Forelimb muscle (tissue), 1 donor: ENCODE results near the gene RETSAT. TPM values are rescaled to one million over a fixed set of nuclear protein-coding genes. Genes with fewer than 3 reads are reported as not detected.

Experiments used
- DNase-seq: peaks from one replicate; pipeline ENCODE4 v3.0.0-alpha.2; 2013; ENCODE audit warnings: low read depth
- polyA plus RNA-seq: library from polyadenylated mRNA; unstranded; fragments of 120-200 nt; gene quantifications from one replicate; pipeline ENCODE4 v1.2.1, GENCODE V29; 2013; ENCODE audit not compliant: insufficient read length

RETSAT gene
- polyA plus RNA-seq, 1 donor = 12.6 TPM

DNA sequence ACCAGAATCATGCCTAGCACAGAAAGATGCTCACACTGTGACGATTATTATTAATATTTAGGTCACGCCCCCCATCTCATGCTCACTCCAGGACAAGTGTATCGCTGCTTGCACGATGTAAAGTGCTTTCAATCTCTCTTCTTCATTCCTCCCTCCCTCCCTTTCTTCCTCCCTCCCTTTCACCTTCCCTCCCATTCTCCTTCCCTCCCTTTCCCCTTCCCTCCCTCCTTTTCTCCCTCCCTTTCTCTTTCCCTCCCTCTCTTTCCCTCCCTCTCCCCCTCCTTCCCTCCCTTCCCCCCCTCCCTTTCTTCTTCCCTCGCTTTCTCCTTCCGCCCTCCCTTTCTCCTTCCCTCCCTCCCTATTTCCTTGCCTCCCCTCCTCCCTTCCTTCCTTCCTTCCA is 46.1 kb downstream of the RETSAT start:
- no peak for DNase-seq

DNA sequence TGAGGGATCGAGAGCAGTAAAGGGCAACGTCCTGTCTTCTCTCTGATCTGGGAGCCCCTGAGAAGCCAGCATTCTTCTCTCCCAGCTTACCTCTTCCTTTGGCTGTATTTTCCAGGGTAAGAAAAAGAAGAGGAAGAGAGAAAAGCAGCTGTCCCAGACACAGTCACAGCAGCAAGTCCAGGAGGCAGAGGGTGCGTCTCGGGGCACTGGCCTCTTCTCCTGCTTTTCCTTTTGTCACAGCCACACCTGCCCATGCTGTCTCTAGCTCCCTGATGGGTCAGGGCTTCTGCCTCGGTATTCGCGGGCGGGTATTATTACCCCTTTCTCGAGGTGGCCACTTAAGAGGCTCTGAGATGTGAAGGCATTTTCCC is 46.8 kb downstream of the RETSAT start:
- DNase-seq = no peak

DNA sequence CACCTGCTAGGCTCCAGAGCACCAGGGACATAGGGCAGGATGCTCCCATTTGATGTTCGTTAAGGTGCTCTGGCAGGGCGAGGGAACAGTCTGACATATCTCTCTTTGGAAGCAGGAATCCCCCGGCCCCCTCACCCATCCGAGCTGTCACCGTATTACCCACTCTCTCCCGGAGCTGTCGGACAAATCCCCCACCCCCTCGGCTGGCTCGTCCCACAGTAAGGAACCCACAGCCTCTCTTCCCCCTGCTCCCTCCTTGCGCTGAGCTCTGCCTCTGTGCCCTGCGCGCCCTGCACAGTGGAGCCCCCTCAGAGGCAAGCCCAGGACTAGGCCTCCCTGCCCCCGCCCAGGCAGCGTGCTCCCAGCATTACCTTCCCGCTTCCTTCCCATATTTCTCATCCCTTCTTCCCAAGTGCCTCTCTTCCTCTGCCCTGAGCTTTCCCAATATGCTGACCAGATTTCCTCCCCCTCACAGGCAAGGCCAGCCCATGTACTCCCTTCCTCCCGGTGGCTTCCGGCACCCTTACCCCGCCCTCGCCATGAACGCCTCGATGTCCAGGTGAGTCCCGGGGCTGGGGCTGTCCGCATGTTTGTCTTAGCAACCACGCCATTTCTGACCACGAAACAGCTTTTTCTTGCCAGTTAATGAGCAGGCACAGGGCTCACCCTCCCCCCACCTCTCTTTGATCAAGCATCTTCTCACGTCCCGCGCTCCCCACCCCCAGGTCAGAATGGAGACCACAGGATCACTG is 50.4 kb downstream of the RETSAT start:
- DNase-seq = no peak

DNA sequence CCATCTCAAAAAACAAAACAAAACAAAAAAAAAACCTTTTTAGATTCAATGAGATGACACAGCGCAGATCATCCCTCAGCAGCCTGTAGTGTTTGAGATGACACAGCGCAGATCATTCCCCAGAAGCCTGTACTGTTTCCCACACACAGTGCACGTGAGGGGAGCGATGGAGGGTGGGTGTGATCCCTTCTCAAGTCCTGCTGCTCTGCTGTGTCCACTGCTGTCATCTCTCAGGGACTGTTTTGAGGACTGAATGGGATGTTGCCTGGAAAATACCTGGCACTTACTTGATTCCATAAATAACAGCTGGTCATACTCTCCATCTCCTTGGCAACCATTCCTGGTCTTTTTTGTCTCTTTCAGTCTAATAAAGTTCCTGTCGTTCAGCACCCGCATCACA is 52.2 kb downstream of the RETSAT start:
- no peak for DNase-seq

Other genes starting within 250 kb of the RETSAT start
- 34.6 TPM for gene TCF7L1, start 221.1 kb downstream of the RETSAT start, polyA plus RNA-seq
- 54.4 TPM for gene TGOLN2, start 26.5 kb downstream of the RETSAT start, polyA plus RNA-seq
- gene ELMOD3, start 241 bp upstream of the RETSAT start, polyA plus RNA-seq = 15.5 TPM
- 12.4 TPM for gene CAPG, start 55.8 kb upstream of the RETSAT start, polyA plus RNA-seq
- gene SH2D6, start 64.2 kb upstream of the RETSAT start, polyA plus RNA-seq = 0.80 TPM
- gene MAT2A, start 184.6 kb upstream of the RETSAT start, polyA plus RNA-seq = 233 TPM
- 19.7 TPM for gene GGCX, start 207.0 kb upstream of the RETSAT start, polyA plus RNA-seq
- gene VAMP8, start 223.1 kb upstream of the RETSAT start, polyA plus RNA-seq = 12.8 TPM
- gene VAMP5, start 229.9 kb upstream of the RETSAT start, polyA plus RNA-seq = 43.5 TPM
- gene RNF181, start 241.2 kb upstream of the RETSAT start, polyA plus RNA-seq = 55.9 TPM
- 9.9 TPM for gene TMEM150A, start 248.2 kb upstream of the RETSAT start, polyA plus RNA-seq